RPMI7951 (cell line): Measurements from ENCODE around the gene SH2D3C. TPM values are rescaled to one million over a fixed set of nuclear protein-coding genes. Genes with fewer than 3 reads are reported as not detected.

ENCODE experiments used
- DNase-seq: peaks from one replicate; pipeline ENCODE4 v3.0.0-alpha.2; 2012; ENCODE audit warnings: low read depth
- total RNA-seq: library from RNA; depleted of rRNA; stranded (reverse); fragments of >200 nt; shearing (Covaris generic); gene quantifications from 2 replicates; pipeline ENCODE4 v1.2.3, GENCODE V29; 2014; rRNA removed

The SH2D3C gene
- total RNA-seq, 1 experiment from 2014 or later: 0.12 TPM

GRCh38 chr9:127698985-127699670 is 79.3 kb downstream of the SH2D3C start:
- DNase-seq: peak; percentile 96

- DNase-seq: no peak
These were observed 80.1 kb downstream of the SH2D3C start for GRCh38 chr9:127698386-127698785.

- DNase-seq: no peak
These were observed 80.9 kb downstream of the SH2D3C start for GRCh38 chr9:127697575-127697974.

GRCh38 chr9:127694890-127695720 is 83.4 kb downstream of the SH2D3C start:
- no peak for DNase-seq

- DNase-seq: no peak
These were observed 84.8 kb downstream of the SH2D3C start for GRCh38 chr9:127693697-127694096.

GRCh38 chr9:127693143-127693542 is 85.3 kb downstream of the SH2D3C start:
- no peak for DNase-seq

GRCh38 chr9:127692071-127692470 is 86.4 kb downstream of the SH2D3C start:
- DNase-seq: no peak

GRCh38 chr9:127690735-127691134 is 87.7 kb downstream of the SH2D3C start:
- no peak for DNase-seq

GRCh38 chr9:127689329-127690000 is 89.0 kb downstream of the SH2D3C start:
- DNase-seq: peak; percentile 71

Other genes starting within 250 kb of the SH2D3C start
- gene STXBP1, start 166.4 kb downstream of the SH2D3C start, total RNA-seq: 10.3 and 12.4 TPM in 2 replicates
- gene CFAP157, start 71.7 kb downstream of the SH2D3C start, total RNA-seq: not detected in 2 replicates
- 15.6 and 27.0 TPM in 2 replicates for gene PTRH1, start 63.0 kb downstream of the SH2D3C start, total RNA-seq
- gene TTC16, start 62.6 kb downstream of the SH2D3C start, total RNA-seq: not detected in 2 replicates
- 4.8 and 6.6 TPM in 2 replicates for gene TOR2A, start 43.4 kb downstream of the SH2D3C start, total RNA-seq
- 15.6 and 20.7 TPM in 2 replicates for gene CDK9, start 7.4 kb upstream of the SH2D3C start, total RNA-seq
- 29.7 and 38.4 TPM in 2 replicates for gene FPGS, start 24.2 kb upstream of the SH2D3C start, total RNA-seq
- gene ENG, start 76.0 kb upstream of the SH2D3C start, total RNA-seq: 32.1 and 34.8 TPM in 2 replicates
- 57.7 and 61.9 TPM in 2 replicates for gene AK1, start 99.0 kb upstream of the SH2D3C start, total RNA-seq
- 15.7 and 20.1 TPM in 2 replicates for gene ST6GALNAC6, start 120.9 kb upstream of the SH2D3C start, total RNA-seq
- gene ST6GALNAC4, start 138.4 kb upstream of the SH2D3C start, total RNA-seq: 10.5 and 14.0 TPM in 2 replicates
- gene PIP5KL1, start 152.1 kb upstream of the SH2D3C start, total RNA-seq: 0.24 and 1.2 TPM in 2 replicates
- gene DPM2, start 159.2 kb upstream of the SH2D3C start, total RNA-seq: 37.1 and 50.1 TPM in 2 replicates
- 2.8 and 5.4 TPM in 2 replicates for gene EEIG1, start 202.3 kb upstream of the SH2D3C start, total RNA-seq